ENCODE results near the gene ZFP69.

Gene ZFP69

DNA sequence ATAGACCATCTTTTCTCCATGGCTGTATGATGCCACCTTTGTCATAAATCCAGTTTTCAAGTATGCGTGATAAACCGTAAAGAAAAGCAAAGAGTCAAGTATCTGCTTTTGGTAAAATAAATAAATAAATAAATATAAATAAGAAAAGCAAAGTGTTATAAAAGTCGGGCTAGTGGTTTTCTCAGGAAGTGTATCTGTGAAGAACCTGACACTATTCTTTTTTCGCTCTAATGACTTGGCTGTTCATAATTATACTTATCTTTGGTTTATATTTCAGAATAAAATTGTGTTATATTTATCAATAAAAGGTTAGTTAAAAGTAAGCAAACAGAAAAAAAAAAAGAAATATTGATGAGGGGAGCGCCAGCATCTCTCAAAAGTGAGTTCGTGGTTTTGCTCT is 30.9 kb downstream of the ZFP69 start:
- H3K36me3 ChIP-seq (ENCODE audit: control insufficient read depth in 5 of 5, insufficient read depth in 5 of 5, low read length in 5 of 5), result peaks cover 0 to 2% (median 0%) of the 10 kb centered on the region in 5 donors
- no peaks in the 10 kb centered on the region for H3K27me3 ChIP-seq (ENCODE audit: control insufficient read depth in 5 of 5, insufficient read depth in 4 of 5, low read length in 5 of 5)
- H3K4me1 ChIP-seq (ENCODE audit: control insufficient read depth in 5 of 5, insufficient read depth in 5 of 5, low read length in 5 of 5), result peaks cover 4 to 18% (median 12%) of the 10 kb centered on the region in 5 donors
- H3K4me3 ChIP-seq (ENCODE audit: low read depth in 1 of 5, low read length in 5 of 5), result peak overlapping the region; percentile 86 to 96 (median 93)
- H3K9me3 ChIP-seq (ENCODE audit: control insufficient read depth in 5 of 5, low read length in 5 of 5), result peaks cover 0 to 9% (median 4%) of the 10 kb centered on the region in 5 donors
- H3K9ac ChIP-seq (ENCODE audit: low read length in 5 of 5), result peak overlapping the region; percentile 48 to 98 (median 93)
- peak overlapping the region; percentile 57 for H3K27ac ChIP-seq (ENCODE audit: low read depth, low read length)

DNA sequence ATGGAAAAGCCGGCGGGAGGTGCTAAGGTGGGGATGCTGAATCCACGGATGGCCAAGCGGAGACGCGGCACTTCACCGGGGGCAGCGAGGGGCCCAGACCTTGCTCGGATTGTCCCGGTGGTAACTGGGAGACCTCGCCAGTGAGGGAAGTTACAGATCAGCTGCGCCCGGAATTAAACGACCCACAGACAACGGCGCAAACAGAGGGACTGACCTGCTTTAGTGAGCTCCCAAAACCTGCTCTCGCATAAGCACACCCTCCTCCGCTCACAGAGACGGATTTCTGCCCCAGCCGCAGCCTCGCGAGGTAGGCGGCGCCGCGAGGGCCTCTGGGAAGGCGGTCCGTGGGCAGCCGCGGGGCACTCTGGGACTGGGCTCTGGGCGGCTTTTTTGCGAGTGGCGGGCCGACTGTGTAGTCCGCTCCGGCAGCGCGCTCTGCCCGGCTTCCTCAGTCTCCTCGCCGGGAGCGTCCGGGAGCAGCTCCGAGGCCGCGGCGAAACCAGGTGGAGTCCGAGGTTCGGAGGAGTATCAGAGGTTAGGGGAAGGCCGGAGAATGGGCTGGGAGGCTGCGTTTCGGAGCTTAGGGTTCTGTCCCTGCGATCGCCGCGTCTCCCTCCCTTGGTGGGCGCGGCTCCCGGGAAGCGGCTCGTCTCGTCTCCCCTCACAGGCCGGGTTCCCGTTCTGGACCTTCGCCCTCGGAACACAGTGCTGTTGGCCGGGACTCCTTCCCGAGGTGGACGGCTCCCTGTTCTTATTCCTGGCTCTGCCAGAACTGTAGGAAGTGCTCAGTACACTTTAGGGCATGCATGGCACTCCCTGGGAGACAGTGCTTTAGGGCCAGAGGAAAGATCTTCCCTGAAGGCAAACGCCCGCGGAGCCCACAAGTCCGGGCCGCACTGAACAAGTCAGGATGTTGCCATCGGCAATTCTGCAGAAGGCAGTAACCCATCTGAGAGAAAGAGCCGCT is 31.6 kb downstream of the ZFP69 start, which contains the start of gene EXO5:
Gene EXO5 (plus strand): TSS at position 393 of the 967 bp plus-strand sequence. CDS start 5,778 bp downstream, outside the sequence.
- Histone ChIP-seq H3K9me3 (ENCODE audit: control insufficient read depth in 5 of 5, low read length in 5 of 5) (peaks cover 0 to 7% (median 3%) of the 10 kb centered on the region in 5 donors), H3K4me1 (ENCODE audit: control insufficient read depth in 5 of 5, insufficient read depth in 5 of 5, low read length in 5 of 5) (peaks cover 4 to 18% (median 12%) of the 10 kb centered on the region in 5 donors), H3K9ac (ENCODE audit: low read length in 5 of 5) (peak within 1 kb of the TSS; percentile 73 to 98 (median 96)), H3K27ac (ENCODE audit: low read depth, low read length) (peak within 1 kb of the TSS; percentile 57), H3K4me3 (ENCODE audit: low read depth in 1 of 5, low read length in 5 of 5) (peak within 1 kb of the TSS; percentile 90 to 96 (median 94)), H3K27me3 (ENCODE audit: control insufficient read depth in 5 of 5, insufficient read depth in 4 of 5, low read length in 5 of 5) (no peaks in the 10 kb centered on the region), H3K36me3 (ENCODE audit: control insufficient read depth in 5 of 5, insufficient read depth in 5 of 5, low read length in 5 of 5) (peaks cover 0 to 2% (median 0%) of the 10 kb centered on the region in 5 donors)

- Histone ChIP-seq H3K4me1 (ENCODE audit: control insufficient read depth in 5 of 5, insufficient read depth in 5 of 5, low read length in 5 of 5) (no peaks in the 10 kb centered on the region), H3K27me3 (ENCODE audit: control insufficient read depth in 5 of 5, insufficient read depth in 4 of 5, low read length in 5 of 5) (no peaks in the 10 kb centered on the region), H3K9me3 (ENCODE audit: control insufficient read depth in 5 of 5, low read length in 5 of 5) (peaks cover 0 to 28% (median 8%) of the 10 kb centered on the region in 5 donors), H3K27ac (ENCODE audit: low read depth, low read length) (no peak overlapping the region), H3K4me3 (ENCODE audit: low read depth in 1 of 5, low read length in 5 of 5) (no peak overlapping the region), H3K36me3 (ENCODE audit: control insufficient read depth in 5 of 5, insufficient read depth in 5 of 5, low read length in 5 of 5) (peaks cover 0 to 12% (median 11%) of the 10 kb centered on the region in 5 donors), H3K9ac (ENCODE audit: low read length in 5 of 5) (no peak overlapping the region)
Observed at GRCh38 chr1:40519517-40519916, 42.4 kb downstream of the ZFP69 start.

GRCh38 chr1:40530735-40531380 is 53.8 kb downstream of the ZFP69 start:
- Histone ChIP-seq H3K27ac (ENCODE audit: low read depth, low read length) (peak overlapping the region; percentile 89), H3K36me3 (ENCODE audit: control insufficient read depth in 5 of 5, insufficient read depth in 5 of 5, low read length in 5 of 5) (peaks cover 0 to 3% (median 0%) of the 10 kb centered on the region in 5 donors), H3K9me3 (ENCODE audit: control insufficient read depth in 5 of 5, low read length in 5 of 5) (peaks cover 0 to 5% (median 0%) of the 10 kb centered on the region in 5 donors), H3K27me3 (ENCODE audit: control insufficient read depth in 5 of 5, insufficient read depth in 4 of 5, low read length in 5 of 5) (no peaks in the 10 kb centered on the region), H3K9ac (ENCODE audit: low read length in 5 of 5) (peak overlapping the region; percentile 70 to 95 (median 91)), H3K4me3 (ENCODE audit: low read depth in 1 of 5, low read length in 5 of 5) (peak overlapping the region; percentile 82 to 97 (median 96)), H3K4me1 (ENCODE audit: control insufficient read depth in 5 of 5, insufficient read depth in 5 of 5, low read length in 5 of 5) (peaks cover 2 to 22% (median 19%) of the 10 kb centered on the region in 5 donors)

DNA sequence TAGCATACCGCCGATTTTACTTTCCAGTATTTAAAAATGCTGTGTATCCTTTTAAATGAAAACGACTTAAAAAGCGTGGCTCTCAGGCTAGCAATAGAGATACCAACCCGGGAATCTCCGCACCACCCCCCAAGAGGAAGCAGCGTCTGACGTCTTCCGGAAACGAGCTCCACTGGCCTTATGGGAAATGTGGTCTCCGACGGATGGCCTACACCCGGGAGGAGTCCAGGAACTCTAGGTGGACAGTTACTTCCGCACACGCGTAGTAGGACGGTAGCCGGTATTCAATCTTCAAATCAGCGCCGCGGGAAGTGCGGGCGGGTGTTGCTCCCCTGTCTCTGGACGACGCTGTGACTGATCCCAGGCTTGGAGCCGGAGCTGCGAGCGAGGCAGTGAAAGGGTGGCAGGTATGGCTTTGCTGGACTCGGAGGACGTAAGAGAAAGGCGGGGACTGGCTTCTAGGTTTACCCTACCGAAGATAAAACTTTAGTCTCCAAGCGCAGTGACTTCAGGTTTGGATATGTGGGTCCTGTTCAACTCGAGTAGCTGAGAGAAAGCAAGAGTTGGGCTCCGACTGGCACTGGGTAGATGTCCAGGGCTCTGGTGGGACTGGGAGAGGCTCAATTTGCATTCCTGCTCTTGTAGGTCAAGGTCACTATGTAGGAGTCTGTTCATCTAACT is 54.4 kb downstream of the ZFP69 start, which contains the start of gene ZNF684:
Gene ZNF684 (plus strand): TSS at position 257 of the 681 bp plus-strand sequence. CDS start 1,530 bp downstream, outside the sequence.
- Histone ChIP-seq H3K36me3 (ENCODE audit: control insufficient read depth in 5 of 5, insufficient read depth in 5 of 5, low read length in 5 of 5) (peaks cover 0 to 3% (median 0%) of the 10 kb centered on the region in 5 donors), H3K27ac (ENCODE audit: low read depth, low read length) (peak within 1 kb of the TSS; percentile 89), H3K9me3 (ENCODE audit: control insufficient read depth in 5 of 5, low read length in 5 of 5) (no peaks in the 10 kb centered on the region), H3K27me3 (ENCODE audit: control insufficient read depth in 5 of 5, insufficient read depth in 4 of 5, low read length in 5 of 5) (no peaks in the 10 kb centered on the region), H3K4me1 (ENCODE audit: control insufficient read depth in 5 of 5, insufficient read depth in 5 of 5, low read length in 5 of 5) (peaks cover 2 to 22% (median 19%) of the 10 kb centered on the region in 5 donors), H3K4me3 (ENCODE audit: low read depth in 1 of 5, low read length in 5 of 5) (peak within 1 kb of the TSS; percentile 82 to 97 (median 96)), H3K9ac (ENCODE audit: low read length in 5 of 5) (peak within 1 kb of the TSS; percentile 70 to 95 (median 91))

GRCh38 chr1:40532062-40532389 is 54.9 kb downstream of the ZFP69 start:
- H3K27ac ChIP-seq (ENCODE audit: low read depth, low read length), result peak overlapping the region; percentile 89
- H3K9me3 ChIP-seq (ENCODE audit: control insufficient read depth in 5 of 5, low read length in 5 of 5), result no peaks in the 10 kb centered on the region
- H3K4me1 ChIP-seq (ENCODE audit: control insufficient read depth in 5 of 5, insufficient read depth in 5 of 5, low read length in 5 of 5), result peaks cover 2 to 22% (median 19%) of the 10 kb centered on the region in 5 donors
- H3K36me3 ChIP-seq (ENCODE audit: control insufficient read depth in 5 of 5, insufficient read depth in 5 of 5, low read length in 5 of 5), result peaks cover 0 to 3% (median 0%) of the 10 kb centered on the region in 5 donors
- H3K4me3 ChIP-seq (ENCODE audit: low read depth in 1 of 5, low read length in 5 of 5), result peak overlapping the region; percentile 82 to 97 (median 96)
- H3K27me3 ChIP-seq (ENCODE audit: control insufficient read depth in 5 of 5, insufficient read depth in 4 of 5, low read length in 5 of 5), result no peaks in the 10 kb centered on the region
- H3K9ac ChIP-seq (ENCODE audit: low read length in 5 of 5), result peak overlapping the region; percentile 70 to 95 (median 91)

DNA sequence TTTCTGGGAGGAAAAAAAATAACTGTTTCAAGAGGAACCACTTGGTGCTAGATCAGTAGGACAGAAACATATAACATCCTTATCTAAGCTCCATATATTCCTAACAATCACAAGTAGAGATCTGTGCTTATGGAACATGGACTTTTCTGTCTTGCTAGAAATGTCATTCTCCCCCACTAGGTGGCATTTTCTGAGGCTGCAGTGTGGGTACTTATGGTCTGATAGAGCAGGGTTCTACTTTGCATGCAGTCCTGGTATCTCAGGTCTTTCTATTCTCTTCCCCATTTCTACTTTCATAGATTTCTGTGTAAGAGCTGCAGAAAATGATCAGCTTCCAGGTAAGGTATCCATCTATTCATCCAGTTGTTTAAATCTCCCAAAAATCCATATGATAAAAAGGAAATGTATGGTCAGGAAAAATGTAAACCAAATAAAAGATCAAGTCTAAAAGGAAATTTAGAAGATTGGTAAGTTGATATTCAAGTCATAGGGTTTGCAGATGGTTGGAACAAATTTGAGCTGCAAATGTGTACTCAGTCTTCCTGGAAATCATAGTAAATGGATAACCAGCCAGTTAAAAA is 55.8 kb downstream of the ZFP69 start:
- no peaks in the 10 kb centered on the region for H3K27me3 ChIP-seq (ENCODE audit: control insufficient read depth in 5 of 5, insufficient read depth in 4 of 5, low read length in 5 of 5)
- H3K36me3 ChIP-seq (ENCODE audit: control insufficient read depth in 5 of 5, insufficient read depth in 5 of 5, low read length in 5 of 5), result peaks cover 0 to 3% (median 0%) of the 10 kb centered on the region in 5 donors
- peak overlapping the region in 2 of 5 donors; percentile 92 to 97 for H3K4me3 ChIP-seq (ENCODE audit: low read depth in 1 of 5, low read length in 5 of 5)
- peaks cover 2 to 22% (median 19%) of the 10 kb centered on the region in 5 donors for H3K4me1 ChIP-seq (ENCODE audit: control insufficient read depth in 5 of 5, insufficient read depth in 5 of 5, low read length in 5 of 5)
- H3K27ac ChIP-seq (ENCODE audit: low read depth, low read length), result no peak overlapping the region
- peak overlapping the region in 1 of 5 donors; percentile 11 for H3K9ac ChIP-seq (ENCODE audit: low read length in 5 of 5)
- no peaks in the 10 kb centered on the region for H3K9me3 ChIP-seq (ENCODE audit: control insufficient read depth in 5 of 5, low read length in 5 of 5)

DNA sequence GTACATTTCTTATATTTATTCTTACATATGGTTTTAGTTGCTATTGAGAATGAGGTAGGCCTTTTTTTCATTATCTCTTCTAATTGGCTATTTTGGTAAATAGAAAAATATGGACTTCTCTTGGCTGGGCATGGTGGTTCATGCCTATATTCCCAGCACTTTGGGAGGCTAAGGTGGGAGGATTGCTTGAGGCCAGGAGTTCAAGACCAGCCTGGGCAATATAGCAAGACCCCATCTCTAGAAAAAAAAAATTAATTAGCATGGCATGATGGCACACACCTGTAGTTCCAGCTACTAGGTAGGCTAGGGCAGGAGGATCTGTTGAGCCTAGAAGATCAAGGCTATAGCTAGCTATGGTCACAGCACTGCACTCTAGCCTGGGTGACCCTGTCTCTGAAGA is 57.5 kb downstream of the ZFP69 start:
- Histone ChIP-seq H3K27ac (ENCODE audit: low read depth, low read length) (no peak overlapping the region), H3K9me3 (ENCODE audit: control insufficient read depth in 5 of 5, low read length in 5 of 5) (no peaks in the 10 kb centered on the region), H3K36me3 (ENCODE audit: control insufficient read depth in 5 of 5, insufficient read depth in 5 of 5, low read length in 5 of 5) (peaks cover 0 to 3% (median 0%) of the 10 kb centered on the region in 5 donors), H3K9ac (ENCODE audit: low read length in 5 of 5) (no peak overlapping the region), H3K27me3 (ENCODE audit: control insufficient read depth in 5 of 5, insufficient read depth in 4 of 5, low read length in 5 of 5) (no peaks in the 10 kb centered on the region), H3K4me1 (ENCODE audit: control insufficient read depth in 5 of 5, insufficient read depth in 5 of 5, low read length in 5 of 5) (peaks cover 2 to 22% (median 19%) of the 10 kb centered on the region in 5 donors), H3K4me3 (ENCODE audit: low read depth in 1 of 5, low read length in 5 of 5) (no peak overlapping the region)

DNA sequence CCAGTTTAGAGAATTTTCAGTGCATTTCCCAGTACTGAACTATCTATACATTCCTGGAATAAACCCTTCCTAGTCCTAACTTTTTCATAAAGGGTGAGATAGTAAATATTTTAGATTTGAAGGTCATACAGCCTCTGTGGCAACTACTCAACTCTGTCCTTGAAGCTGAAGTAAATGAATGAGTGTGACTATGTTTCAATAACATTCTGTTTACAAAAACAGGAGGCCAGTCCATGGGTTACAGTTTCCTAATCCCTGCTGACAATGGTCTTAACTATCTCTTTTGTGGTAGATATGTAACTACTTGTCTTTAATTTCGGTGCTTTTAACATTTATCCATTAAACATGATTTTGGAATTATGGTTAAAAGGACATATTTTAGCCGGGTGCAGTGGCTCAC is 58.6 kb downstream of the ZFP69 start:
- peaks cover 0 to 7% (median 5%) of the 10 kb centered on the region in 5 donors for H3K36me3 ChIP-seq (ENCODE audit: control insufficient read depth in 5 of 5, insufficient read depth in 5 of 5, low read length in 5 of 5)
- H3K9ac ChIP-seq (ENCODE audit: low read length in 5 of 5), result no peak overlapping the region
- no peaks in the 10 kb centered on the region for H3K9me3 ChIP-seq (ENCODE audit: control insufficient read depth in 5 of 5, low read length in 5 of 5)
- peaks cover 2 to 19% (median 17%) of the 10 kb centered on the region in 5 donors for H3K4me1 ChIP-seq (ENCODE audit: control insufficient read depth in 5 of 5, insufficient read depth in 5 of 5, low read length in 5 of 5)
- no peak overlapping the region for H3K27ac ChIP-seq (ENCODE audit: low read depth, low read length)
- H3K4me3 ChIP-seq (ENCODE audit: low read depth in 1 of 5, low read length in 5 of 5), result no peak overlapping the region
- no peaks in the 10 kb centered on the region for H3K27me3 ChIP-seq (ENCODE audit: control insufficient read depth in 5 of 5, insufficient read depth in 4 of 5, low read length in 5 of 5)

All from subcutaneous abdominal adipose tissue (tissue), 5 donors.